NOMO-1 (cell line): ENCODE measurements around the gene ENKD1.

Experiments
- DNase-seq, 2 experiments: peaks; one replicate each; lab custom pipeline; 2025; ENCODE audit not compliant: unreplicated experiment in 2 of 2; lab: John Stamatoyannopoulos, UW

ENKD1 gene

DNA sequence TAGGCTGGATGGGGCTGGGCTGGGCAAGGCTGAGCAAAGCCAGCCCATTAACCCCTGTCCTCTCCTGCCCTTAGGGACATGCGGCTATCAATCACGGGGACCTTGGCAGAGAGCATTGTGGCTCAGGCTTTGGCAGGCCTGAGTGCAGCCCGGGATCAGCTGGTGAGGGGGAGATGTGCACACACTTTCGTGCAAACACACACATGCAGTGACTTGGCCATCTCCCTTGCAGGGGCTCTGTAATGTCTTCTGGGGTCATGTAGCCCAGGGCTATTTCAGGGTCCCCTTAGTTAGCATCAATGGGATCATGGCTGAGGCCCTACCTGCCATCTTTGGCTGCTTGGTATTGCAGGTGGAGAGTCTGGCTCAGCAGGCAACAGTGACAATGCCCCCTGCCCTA, 14.7 kb downstream of the ENKD1 start:
- DNase-seq, result no peak

DNA sequence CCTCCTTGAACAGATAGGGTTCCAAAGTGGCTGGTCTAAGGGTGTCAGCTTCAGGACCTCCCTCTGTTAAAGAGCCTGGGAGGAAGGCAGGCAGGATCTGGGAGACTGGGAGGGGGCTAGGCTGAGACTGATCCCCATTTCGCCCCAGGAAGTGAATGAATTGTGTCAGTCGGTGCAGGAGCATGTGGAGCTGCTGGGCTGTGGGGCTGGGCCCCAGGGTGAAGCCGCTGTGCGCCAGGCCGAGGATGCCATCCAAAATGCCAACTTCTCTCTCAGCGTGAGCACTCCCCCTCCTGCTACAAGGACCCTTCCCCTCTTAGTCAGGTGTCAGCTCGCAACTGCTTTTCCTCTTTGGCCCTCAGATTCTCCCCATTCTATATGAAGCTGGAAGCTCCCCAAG, 15.5 kb downstream of the ENKD1 start:
- no peak for DNase-seq

DNA sequence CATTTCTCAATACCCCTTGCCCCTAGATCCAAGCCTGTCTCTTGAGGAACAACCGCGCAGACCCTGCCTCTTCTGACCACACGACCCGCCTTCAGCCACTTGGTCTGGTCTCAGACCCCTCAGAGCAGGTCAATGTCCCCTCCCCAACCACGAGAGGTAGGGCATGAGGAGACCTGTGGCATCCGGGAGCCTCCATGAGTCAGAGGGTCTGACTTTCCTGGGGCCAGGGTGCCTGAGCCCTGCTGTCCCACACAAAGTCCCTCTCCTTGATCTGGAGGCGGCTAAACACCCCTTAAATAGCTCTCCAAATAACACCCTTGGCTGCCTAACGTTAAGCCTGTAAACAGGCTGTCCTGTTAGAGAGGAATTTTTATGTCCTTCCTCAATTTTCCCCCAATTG, 16.5 kb downstream of the ENKD1 start:
- no peak for DNase-seq

DNA sequence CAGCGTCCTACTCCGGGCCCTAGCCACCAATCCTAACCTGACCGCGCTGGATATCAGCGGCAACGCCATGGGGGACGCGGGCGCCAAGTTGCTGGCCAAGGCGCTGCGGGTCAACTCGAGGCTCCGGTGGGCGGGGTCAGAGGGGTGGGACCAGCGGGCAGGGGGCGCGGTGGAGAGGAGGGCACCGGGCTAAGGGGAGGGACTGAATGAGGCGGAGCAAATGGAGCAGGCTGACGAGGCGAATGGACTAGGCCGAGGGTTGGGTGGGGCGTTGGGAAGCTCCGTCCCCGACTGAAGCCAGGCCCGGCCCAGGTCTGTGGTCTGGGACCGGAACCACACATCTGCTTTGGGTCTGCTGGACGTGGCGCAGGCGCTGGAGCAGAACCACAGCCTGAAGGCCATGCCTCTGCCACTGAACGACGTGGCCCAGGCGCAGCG, 17.0 kb downstream of the ENKD1 start:
- DNase-seq, result no peak

DNA sequence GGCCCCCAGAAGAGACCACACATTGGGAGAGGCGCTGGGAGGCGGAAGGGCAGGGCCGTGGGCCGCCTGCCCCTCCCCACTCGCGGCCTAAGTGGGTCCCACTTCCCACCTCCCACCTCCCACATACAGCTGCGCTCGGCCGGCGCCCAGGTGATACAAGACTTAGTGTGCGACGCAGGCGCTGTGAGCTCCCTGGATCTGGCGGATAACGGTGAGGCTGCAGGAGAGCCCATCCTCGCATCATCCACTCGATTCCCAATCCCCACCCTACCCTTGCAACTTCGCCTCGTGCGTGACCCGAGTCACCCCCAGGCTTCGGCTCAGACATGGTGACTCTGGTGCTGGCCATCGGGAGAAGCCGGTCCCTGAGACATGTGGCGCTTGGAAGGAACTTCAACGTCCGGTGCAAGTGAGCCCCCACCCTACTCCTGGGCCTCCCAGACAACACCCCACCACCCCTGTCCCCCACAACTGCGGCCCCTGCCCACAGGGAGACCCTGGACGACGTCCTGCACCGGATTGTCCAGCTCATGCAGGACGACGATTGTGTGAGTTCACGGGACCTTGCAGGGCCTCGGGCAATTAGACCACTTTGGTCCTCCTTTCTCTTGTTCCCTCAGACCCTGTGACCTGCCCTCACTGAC, 17.7 kb downstream of the ENKD1 start:
- DNase-seq, result no peak

DNA sequence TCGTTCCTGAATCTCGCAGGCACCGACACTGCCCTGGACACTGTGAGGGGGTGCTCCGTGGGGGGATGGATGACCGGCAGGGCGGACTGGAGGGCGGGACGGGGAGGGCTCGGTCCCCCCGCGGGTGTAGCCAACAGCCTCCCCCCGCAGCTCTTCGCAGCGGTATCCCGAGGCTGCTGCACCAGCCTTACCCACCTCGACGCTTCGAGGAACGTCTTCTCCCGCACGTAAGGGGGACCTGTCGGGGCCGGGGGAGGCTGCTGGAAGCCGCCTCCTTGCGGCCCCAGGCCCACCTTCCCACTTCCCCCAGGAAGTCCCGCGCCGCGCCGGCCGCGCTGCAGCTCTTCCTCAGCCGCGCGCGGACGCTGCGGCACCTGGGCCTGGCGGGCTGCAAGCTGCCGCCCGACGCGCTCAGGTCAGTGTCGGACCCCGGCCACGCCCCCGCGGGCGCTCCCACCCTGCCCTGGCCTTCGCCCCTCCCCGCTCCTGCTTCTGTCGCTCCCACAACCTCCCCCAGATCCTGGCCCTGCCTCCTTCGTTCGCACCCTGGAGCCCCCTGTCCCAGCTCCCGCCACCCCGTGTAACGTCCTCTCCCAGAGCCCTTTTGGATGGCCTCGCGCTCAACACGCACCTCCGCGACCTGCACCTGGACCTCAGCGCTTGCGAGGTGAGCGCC, 18.3 kb downstream of the ENKD1 start:
- no peak for DNase-seq

DNA sequence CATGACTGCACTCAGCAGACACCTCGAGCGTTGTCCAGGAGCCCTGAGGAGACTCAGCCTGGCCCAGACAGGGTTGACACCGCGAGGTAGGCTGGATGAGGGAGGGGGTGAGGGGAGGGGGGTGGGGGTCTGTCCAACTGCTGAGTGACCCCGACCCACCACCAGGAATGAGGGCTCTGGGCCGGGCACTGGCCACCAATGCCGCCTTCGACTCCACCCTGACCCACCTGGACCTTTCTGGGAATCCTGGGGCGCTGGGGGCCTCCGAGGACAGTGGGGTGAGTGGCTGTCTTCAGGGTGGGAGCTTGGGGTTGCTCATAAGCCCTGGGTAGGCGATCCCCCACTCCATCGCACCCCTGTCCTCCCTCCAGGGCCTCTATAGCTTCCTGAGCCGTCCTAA, 18.9 kb downstream of the ENKD1 start:
- no peak for DNase-seq

DNA sequence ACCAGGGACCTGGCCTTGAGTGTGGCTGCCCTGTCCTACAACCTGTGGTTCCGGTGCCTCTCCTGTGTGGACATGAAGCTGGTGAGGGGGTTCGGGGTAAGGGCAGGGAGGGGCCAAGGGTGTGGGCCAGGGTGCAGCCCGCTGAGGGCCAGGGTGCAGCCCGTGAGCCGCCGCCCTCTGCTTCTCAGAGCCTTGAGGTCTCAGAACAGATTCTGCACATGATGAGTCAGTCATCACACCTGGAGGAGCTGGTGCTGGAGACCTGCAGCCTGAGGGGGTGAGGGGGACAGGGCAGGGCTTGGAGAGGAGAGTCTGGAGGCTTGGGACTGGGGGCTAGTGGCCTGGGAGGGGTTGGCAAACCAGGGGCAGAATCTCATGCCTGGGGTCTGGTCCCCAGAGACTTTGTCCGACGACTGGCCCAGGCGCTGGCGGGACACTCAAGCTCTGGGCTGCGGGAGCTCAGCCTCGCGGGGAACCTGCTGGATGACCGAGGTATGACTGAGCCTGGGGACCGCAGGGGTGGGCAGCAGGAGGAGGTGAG, 19.4 kb downstream of the ENKD1 start:
- no peak for DNase-seq

DNA sequence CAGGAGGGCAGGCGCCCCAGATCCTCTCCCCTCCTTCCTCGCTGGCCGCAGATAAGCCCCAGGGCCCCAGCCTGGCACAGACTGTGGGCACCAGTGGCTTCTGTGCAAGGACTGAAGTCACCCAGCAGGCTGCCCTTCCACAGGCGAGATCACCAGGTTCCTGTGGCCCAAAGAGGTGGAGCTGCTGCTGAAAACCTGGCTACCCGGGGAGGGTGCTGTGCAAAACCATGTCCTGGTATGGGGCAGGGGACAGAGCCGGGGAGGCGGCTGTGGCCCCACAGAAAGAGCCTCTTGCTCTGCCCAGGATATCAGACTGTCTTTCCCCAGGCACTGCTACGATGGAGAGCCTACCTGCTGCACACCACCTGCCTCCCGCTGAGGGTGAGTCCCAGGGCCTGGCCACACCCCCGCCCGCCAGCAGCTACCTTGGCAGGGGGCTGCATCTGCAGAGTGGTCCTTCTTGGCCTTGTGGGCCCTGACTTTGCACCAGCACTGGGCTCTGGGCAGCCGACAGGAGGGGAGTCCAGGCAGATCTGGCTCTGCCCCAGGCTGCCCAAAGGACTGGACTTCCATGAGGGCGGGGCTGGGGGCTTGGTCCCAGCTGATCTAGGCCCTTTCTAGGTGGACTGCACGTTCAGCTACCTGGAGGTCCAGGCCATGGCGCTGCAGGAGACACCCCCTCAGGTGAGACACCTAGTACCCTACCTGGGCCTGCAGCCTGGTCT, 21.0 kb downstream of the ENKD1 start:
- DNase-seq, result no peak

DNA sequence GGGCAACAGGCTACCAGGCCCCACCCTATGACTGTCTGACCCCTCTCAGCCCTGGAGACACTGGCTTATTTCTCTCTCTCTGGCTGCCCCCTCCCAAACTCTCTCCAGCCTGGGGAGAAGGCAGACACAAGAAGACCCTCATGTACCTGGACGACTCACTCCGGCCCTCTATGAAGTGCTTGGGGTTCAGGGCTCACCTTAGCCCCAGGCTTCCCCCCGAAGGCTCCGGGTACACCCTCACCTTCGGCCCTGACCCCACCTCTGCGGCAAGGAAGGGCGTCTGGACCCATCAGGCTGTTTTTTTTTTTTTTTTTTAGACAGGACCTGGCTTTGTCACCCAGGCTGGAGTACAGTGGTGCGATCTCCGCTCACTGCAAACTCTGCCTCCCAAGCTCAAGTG, 22.5 kb downstream of the ENKD1 start:
- no peak for DNase-seq

DNA sequence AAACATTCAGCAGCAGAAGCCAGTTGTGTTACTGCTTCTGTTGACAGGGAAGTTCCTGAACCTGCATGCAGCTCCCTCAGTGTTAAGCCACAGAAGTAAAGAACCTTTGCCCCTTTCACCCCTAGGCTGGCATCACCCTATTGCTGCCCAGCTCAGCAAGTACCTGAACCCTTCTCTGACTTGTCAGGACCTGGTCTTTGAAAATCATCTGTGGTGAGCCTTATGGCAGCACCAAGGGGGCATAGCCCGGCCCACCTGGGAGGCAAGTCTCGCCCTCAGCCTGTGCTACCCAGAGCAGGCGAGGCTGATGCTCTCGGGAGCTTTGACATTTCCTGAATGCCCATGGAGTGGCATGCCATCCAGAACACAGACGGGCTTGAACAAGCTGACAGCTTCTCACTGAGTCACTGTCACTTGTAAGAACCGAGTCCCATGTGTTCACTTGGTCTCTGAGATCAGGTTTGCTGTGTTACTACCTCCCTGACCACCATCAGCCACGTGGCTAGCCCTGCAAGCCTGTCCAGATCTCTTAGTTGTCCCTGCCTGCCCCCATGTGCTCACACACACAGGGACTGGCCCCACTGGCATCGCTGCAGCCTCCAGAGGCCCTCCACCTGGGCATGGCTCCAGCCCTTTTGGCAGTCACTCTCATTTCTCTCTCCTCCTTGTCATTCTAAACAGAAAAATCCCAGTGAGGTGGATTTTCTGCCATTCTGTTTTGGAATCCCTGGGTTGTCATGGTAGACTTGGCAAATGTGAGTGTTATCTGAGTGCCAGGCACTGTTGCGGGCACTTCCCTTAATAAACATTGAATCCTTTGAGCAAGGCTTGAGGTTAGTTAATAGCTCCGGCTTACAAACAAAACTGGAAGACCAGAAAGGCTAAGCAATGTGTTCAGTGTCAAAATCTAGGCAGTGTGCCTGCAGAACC, 24.5 kb downstream of the ENKD1 start:
- no peak for DNase-seq

DNA sequence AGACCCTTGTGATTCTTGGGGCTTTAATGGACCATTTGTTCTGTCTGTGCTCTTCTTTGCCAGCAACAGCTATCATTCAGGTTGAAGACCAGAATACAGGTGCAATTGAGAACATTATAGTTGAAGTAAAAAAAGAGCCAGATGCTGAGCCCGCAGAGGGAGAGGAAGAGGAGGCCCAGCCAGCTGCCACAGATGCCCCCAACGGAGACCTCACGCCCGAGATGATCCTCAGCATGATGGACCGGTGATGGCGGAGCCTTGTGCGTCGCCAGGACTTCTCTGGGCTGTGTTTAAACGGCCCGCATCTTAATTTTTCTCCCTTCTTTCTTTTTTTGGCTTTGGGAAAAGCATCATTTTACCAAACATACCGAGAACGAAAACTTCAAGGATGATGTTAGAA, 28.9 kb downstream of the ENKD1 start:
- DNase-seq, result no peak

DNA sequence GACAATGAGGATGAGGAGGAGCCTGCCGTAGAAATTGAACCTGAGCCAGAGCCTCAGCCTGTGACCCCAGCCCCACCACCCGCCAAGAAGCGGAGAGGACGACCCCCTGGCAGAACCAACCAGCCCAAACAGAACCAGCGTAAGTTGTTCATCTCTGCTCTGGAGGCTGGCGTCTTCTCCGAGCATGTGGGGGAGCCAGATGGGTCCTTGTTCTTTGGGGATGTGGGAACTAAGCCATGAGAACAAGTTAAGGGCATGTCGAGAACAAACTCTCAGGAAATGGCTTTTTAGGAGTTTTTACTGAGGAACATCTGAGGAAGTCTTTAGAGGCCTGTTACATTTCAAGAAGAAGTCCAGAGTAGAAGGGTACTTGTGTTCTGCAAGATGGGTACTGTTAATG, 29.8 kb downstream of the ENKD1 start:
- DNase-seq, result no peak

DNA sequence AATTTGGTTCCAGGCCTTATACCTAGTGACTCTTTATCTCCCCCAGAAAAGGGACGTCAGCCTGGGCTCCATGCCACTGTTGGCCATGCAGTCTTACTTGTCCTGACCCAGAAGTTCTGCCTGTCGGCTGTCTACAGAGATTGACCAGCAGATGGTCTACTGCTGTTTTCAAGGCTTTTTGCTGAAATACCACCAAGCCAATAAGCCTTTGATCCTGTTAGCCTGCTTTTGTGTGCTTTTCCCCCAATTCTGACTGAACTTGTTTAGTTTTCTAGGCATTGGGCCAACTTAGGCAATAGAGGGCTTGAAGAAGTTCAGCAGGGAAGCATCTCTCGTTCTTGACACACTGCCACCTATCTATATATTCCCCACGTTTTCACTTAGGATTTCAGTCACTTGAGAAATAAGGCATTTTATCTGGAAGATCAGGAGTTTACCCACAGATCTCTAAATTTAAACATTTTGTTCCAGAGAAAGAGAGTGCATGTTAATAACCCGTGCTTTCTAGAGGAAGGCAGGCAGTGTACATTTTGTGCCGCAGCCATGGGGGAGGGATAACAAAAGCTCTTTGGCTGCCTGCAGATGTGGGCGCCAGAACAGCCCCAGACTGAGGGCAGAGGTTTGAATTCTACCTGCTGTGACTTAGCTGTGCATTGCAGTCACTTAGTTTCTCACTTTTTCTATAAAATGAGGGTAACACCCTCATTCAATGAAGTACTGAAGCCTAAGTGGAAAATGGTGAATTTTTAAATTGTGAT, 34.0 kb downstream of the ENKD1 start:
- DNase-seq, result no peak

DNA sequence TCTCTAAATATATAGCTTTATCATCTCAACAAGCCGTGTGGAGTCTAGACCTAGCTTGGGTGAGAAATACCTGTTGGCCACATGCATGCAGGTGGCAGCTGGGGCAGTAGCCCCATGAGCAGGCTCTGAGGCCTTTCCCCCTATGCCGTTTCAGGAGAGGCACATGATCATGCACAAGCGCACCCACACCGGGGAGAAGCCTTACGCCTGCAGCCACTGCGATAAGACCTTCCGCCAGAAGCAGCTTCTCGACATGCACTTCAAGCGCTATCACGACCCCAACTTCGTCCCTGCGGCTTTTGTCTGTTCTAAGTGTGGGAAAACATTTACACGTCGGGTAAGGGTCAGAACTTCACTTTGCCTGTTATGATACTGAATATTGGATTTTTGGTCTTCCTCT, 38.3 kb downstream of the ENKD1 start:
- DNase-seq, result no peak

DNA sequence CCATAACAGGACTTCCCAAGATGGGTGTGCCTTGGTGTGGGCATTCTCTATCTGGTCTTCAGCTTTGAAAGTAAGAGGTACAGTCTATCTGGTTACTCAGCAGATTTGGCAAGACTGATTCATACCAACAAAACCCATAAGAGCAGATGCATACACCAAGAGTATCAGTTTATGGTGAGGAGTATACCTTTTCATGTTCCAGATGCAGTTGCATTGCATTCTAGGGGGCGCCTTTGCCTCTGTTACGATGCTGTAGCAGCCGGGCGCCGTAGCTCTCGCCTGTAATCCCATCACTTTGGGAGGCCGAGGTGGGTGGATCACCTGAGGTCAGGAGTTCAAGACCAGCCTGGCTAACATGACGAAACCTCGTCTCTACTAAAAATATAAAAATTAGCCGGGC, 52.7 kb downstream of the ENKD1 start:
- no peak for DNase-seq
